Memory B cell (primary cell): ENCODE results near the gene ARHGAP27.
"Not testable (repeated sequence)": the region's sequence is repeated elsewhere in the genome, so short reads cannot be mapped to it uniquely, and the experiment has no call there.

Source experiments
- ATAC-seq: fragments of 150-1000 bp; cut with Tn5 transposase; 2 replicates; pipeline ENCODE4 v1.10.0; 2021; ENCODE audit warnings: low read depth, mild to moderate bottlenecking, moderate library complexity
- DNase-seq, 2 donors: peaks; one replicate each; pipeline ENCODE4 v3.0.0; 2022; ENCODE audit warnings: low spot score in 2 of 2
- H3K27ac Mint-ChIP-seq: one replicate; pipeline ENCODE4 v1.8.0; 2022; ENCODE audit warnings: mild to moderate bottlenecking, moderate library complexity, mixed read lengths
- H3K27me3 Mint-ChIP-seq: one replicate; pipeline ENCODE4 v1.8.0; 2022; ENCODE audit warnings: mixed read lengths
- H3K36me3 Mint-ChIP-seq: one replicate; pipeline ENCODE4 v1.8.0; 2022; ENCODE audit warnings: mild to moderate bottlenecking, mixed read lengths
- H3K4me1 Mint-ChIP-seq: one replicate; pipeline ENCODE4 v1.8.0; 2022; ENCODE audit warnings: mixed read lengths
- H3K4me3 Mint-ChIP-seq: one replicate; pipeline ENCODE4 v1.8.0; 2022; ENCODE audit warnings: mild to moderate bottlenecking, moderate library complexity, mixed read lengths
- H3K9me3 Mint-ChIP-seq: one replicate; pipeline ENCODE4 v1.8.0; 2022; ENCODE audit warnings: mixed read lengths

ARHGAP27 gene

GRCh38 chr17:45451131-45451530, 18.5 kb upstream of the ARHGAP27 start:
- Mint-ChIP-seq H3K27me3 (no peaks in the 10 kb centered on the region), H3K27ac (no peak overlapping the region), H3K4me3 (no peak overlapping the region), H3K36me3 (peaks cover 21% of the 10 kb centered on the region), H3K9me3 (no peaks in the 10 kb centered on the region), H3K4me1 (peaks cover 13% of the 10 kb centered on the region)
- DNase-seq, result no peak
- ATAC-seq, result peak; percentile 24

DNA sequence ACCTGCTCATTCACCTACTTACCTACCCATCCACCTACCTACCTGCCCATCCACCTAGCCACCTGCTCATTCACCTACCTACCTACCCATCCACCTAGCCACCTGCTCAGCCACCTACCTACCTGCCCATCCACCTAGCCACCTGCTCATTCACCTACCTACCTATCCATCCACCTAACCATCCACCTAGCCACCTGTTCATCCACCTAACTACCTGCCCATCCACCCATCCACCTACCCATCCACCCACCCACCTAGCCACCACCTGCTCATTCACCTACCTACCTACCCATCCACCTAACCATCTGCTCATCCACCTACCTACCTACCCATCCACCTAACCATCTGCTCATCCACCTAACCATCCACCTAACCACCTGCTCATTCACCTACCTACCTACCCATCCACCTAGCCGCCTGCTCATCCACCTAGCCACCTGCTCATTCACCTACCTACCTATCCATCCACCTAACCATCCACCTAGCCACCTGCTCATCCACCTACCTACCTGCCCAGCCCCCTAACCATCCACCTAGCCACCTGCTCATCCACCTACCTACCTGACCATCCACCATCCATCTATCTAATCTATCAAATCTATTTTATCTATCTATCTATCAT, 17.1 kb upstream of the ARHGAP27 start:
- not testable (repeated sequence) for ATAC-seq, H3K4me3 Mint-ChIP-seq, H3K27ac Mint-ChIP-seq, H3K9me3 Mint-ChIP-seq, DNase-seq, H3K27me3 Mint-ChIP-seq
- Mint-ChIP-seq H3K4me1 (peaks cover 13% of the 10 kb centered on the region), H3K36me3 (peaks cover 20% of the 10 kb centered on the region)

- H3K4me3 Mint-ChIP-seq, H3K27me3 Mint-ChIP-seq, ATAC-seq, DNase-seq, H3K9me3 Mint-ChIP-seq, H3K27ac Mint-ChIP-seq: not testable (repeated sequence)
- peaks cover 10% of the 10 kb centered on the region for H3K4me1 Mint-ChIP-seq
- peaks cover 17% of the 10 kb centered on the region for H3K36me3 Mint-ChIP-seq
Measured at GRCh38 chr17:45449260-45449659, 16.6 kb upstream of the ARHGAP27 start.

GRCh38 chr17:45448483-45448882, 15.8 kb upstream of the ARHGAP27 start:
- not testable (repeated sequence) for ATAC-seq, H3K27ac Mint-ChIP-seq, DNase-seq, H3K27me3 Mint-ChIP-seq, H3K9me3 Mint-ChIP-seq, H3K4me3 Mint-ChIP-seq
- peaks cover 17% of the 10 kb centered on the region for H3K36me3 Mint-ChIP-seq
- peaks cover 10% of the 10 kb centered on the region for H3K4me1 Mint-ChIP-seq

- not testable (repeated sequence) for H3K4me3 Mint-ChIP-seq, ATAC-seq, H3K9me3 Mint-ChIP-seq, DNase-seq, H3K27me3 Mint-ChIP-seq, H3K27ac Mint-ChIP-seq
- Mint-ChIP-seq H3K4me1 (peaks cover 10% of the 10 kb centered on the region), H3K36me3 (peaks cover 17% of the 10 kb centered on the region)
Measured at GRCh38 chr17:45448066-45448465, 15.4 kb upstream of the ARHGAP27 start.

- peaks cover 10% of the 10 kb centered on the region for H3K4me1 Mint-ChIP-seq
- ATAC-seq, H3K27ac Mint-ChIP-seq, H3K4me3 Mint-ChIP-seq, H3K9me3 Mint-ChIP-seq, H3K27me3 Mint-ChIP-seq, DNase-seq: not testable (repeated sequence)
- peaks cover 17% of the 10 kb centered on the region for H3K36me3 Mint-ChIP-seq
Measured at GRCh38 chr17:45447650-45448049, 15.0 kb upstream of the ARHGAP27 start.

GRCh38 chr17:45446872-45447625, 14.4 kb upstream of the ARHGAP27 start:
- Mint-ChIP-seq H3K36me3 (peaks cover 17% of the 10 kb centered on the region), H3K4me1 (peaks cover 10% of the 10 kb centered on the region)
- not testable (repeated sequence) for H3K4me3 Mint-ChIP-seq, H3K27ac Mint-ChIP-seq, ATAC-seq, H3K9me3 Mint-ChIP-seq, H3K27me3 Mint-ChIP-seq, DNase-seq

- H3K27ac Mint-ChIP-seq, H3K9me3 Mint-ChIP-seq, DNase-seq, ATAC-seq, H3K27me3 Mint-ChIP-seq, H3K4me3 Mint-ChIP-seq: not testable (repeated sequence)
- H3K4me1 Mint-ChIP-seq, result peaks cover 13% of the 10 kb centered on the region
- H3K36me3 Mint-ChIP-seq, result peaks cover 17% of the 10 kb centered on the region
Measured at GRCh38 chr17:45445901-45446743, 13.5 kb upstream of the ARHGAP27 start.

DNA sequence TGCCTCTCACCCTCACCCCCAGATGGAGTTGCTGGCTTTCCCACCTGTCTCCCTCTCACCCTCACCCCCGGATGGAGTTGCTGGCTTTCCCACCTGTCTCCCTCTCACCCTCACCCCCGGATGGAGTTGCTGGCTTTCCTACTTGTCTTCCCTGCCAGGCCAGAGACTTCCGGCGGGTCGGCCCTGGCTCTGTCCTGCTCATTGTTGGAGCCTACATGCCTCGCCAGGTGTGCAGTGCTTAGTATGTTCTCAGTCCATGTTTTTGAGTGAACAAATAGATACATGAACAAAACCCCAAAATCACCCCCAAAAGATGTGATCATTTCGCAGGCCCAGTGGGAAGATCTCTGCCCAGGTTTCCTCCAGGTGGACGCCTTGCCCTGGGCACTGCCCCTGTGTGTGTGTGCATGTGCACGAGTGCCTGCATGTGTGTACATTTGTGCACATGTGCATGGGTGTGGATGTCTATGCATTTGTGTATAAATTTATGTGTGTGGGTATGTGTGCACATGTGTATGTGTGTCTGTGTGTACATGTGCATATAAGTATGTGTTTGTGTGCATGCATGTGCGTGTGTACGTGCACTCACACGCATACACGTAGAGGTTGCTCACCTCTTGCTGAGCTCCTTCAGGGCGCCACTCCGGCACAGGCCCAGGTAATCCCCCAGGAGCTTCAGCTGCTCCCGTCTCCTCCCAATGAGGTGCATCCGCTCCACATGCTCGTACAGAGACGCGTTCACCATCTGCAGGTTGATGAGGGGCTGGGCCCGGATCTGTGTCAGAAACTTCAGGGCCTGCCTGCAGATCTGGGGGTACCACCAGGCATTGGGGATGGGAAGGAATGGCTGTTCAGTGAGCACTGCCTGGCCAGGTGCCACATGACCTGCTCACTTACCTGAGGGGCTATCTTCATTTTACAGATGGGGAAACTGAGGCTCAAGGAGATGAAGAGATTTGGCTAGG, 12.5 kb upstream of the ARHGAP27 start:
- H3K36me3 Mint-ChIP-seq, result peaks cover 15% of the 10 kb centered on the region
- not testable (repeated sequence) for H3K4me3 Mint-ChIP-seq, ATAC-seq, DNase-seq, H3K27me3 Mint-ChIP-seq, H3K9me3 Mint-ChIP-seq
- peaks cover 13% of the 10 kb centered on the region for H3K4me1 Mint-ChIP-seq
- peak overlapping the region; percentile 41 for H3K27ac Mint-ChIP-seq

DNA sequence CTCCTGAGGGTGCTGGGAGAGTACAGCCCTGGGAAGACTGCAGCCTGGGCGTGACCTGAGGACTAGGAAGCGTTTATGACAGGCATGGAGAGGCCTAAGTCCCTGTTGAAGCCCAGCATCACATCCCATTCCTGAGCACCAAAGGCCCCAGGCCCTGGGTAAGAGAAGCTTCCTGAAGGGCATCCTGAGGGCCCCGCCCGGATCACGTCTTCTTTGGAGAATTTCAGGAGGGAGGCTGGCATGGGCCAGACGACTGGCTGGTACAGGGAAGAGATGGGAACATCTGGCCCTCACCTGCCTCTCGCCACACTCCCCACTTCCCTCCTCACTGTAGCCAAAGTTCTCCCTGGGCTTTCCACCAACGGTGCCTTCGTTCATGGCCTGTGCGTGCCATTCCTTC, 11.6 kb upstream of the ARHGAP27 start:
- not testable (repeated sequence) for H3K36me3 Mint-ChIP-seq, H3K27ac Mint-ChIP-seq, H3K4me3 Mint-ChIP-seq, DNase-seq, H3K9me3 Mint-ChIP-seq, H3K4me1 Mint-ChIP-seq, ATAC-seq, H3K27me3 Mint-ChIP-seq

GRCh38 chr17:45443371-45444260, 10.9 kb upstream of the ARHGAP27 start:
- H3K36me3 Mint-ChIP-seq, H3K4me3 Mint-ChIP-seq, H3K9me3 Mint-ChIP-seq, DNase-seq, ATAC-seq, H3K4me1 Mint-ChIP-seq, H3K27ac Mint-ChIP-seq, H3K27me3 Mint-ChIP-seq: not testable (repeated sequence)

GRCh38 chr17:45441526-45442310, 9.0 kb upstream of the ARHGAP27 start:
- H3K27me3 Mint-ChIP-seq, result no peaks in the 10 kb centered on the region
- H3K9me3 Mint-ChIP-seq, result no peaks in the 10 kb centered on the region
- no peak overlapping the region for H3K4me3 Mint-ChIP-seq
- peaks cover 8% of the 10 kb centered on the region for H3K4me1 Mint-ChIP-seq
- peaks cover 7% of the 10 kb centered on the region for H3K36me3 Mint-ChIP-seq
- ATAC-seq (no peak), DNase-seq (no peak)
- H3K27ac Mint-ChIP-seq, result peak overlapping the region; percentile 67
